Large intestine (tissue), 3 donors: Measurements from ENCODE around the gene ATG4A. TPM values are rescaled to one million over a fixed set of nuclear protein-coding genes. Genes with fewer than 3 reads are reported as not detected.

ENCODE experiments used
- DNase-seq, 2 donors: peaks; one replicate each; pipeline versions ENCODE4 v3.0.0 to v3.0.0-alpha.2; 2013
- H3K27ac ChIP-seq: one replicate; pipeline ENCODE4 v1.5.1; 2013; ENCODE audit warnings: low read length
- H3K27me3 ChIP-seq: 2 replicates; pipeline ENCODE4 v1.6.1; 2013; ENCODE audit warnings: low read length; ENCODE audit not compliant: control insufficient read depth, insufficient read depth
- H3K36me3 ChIP-seq: 2 replicates; pipeline ENCODE4 v1.6.1; 2013; ENCODE audit warnings: low read length; ENCODE audit not compliant: control insufficient read depth, insufficient read depth
- H3K4me1 ChIP-seq: one replicate; pipeline ENCODE4 v1.6.1; 2013; ENCODE audit warnings: low read length; ENCODE audit not compliant: control insufficient read depth, insufficient read depth
- H3K4me3 ChIP-seq: one replicate; pipeline ENCODE4 v1.5.1; 2013; ENCODE audit warnings: low read length
- H3K9me3 ChIP-seq: one replicate; pipeline ENCODE4 v1.6.1; 2013; ENCODE audit warnings: mild to moderate bottlenecking, low read depth, low read length, moderate library complexity; ENCODE audit not compliant: control insufficient read depth
- WGBS: methylation state at CpG from one replicate; pipeline ENCODE4 v1.1.5; 2013; ENCODE audit warnings: low lambda C conversion rate; ENCODE audit not compliant: insufficient coverage; 5-methylcytosine and 5-hydroxymethylcytosine counted together
- polyA plus RNA-seq: library from polyadenylated mRNA; unstranded; fragments of 120-200 nt; gene quantifications from one replicate; pipeline ENCODE4 v1.2.1, GENCODE V29; 2013

Gene ATG4A
- polyA plus RNA-seq, 1 donor, result 20.6 TPM

GRCh38 chrX:108138814-108139702 is 47.5 kb downstream of the ATG4A start:
- Histone ChIP-seq H3K27ac (no peak overlapping the region), H3K9me3 (no peaks in the 10 kb centered on the region), H3K4me1 (no peaks in the 10 kb centered on the region), H3K36me3 (peaks cover 20% of the 10 kb centered on the region), H3K27me3 (no peaks in the 10 kb centered on the region), H3K4me3 (no peak overlapping the region)
- no CpG with 5 or more reads among the region's 7 CpGs for WGBS
- DNase-seq, result no peak

- H3K9me3 ChIP-seq, result no peaks in the 10 kb centered on the region
Measured at GRCh38 chrX:108148524-108148923, 56.9 kb downstream of the ATG4A start.

DNA sequence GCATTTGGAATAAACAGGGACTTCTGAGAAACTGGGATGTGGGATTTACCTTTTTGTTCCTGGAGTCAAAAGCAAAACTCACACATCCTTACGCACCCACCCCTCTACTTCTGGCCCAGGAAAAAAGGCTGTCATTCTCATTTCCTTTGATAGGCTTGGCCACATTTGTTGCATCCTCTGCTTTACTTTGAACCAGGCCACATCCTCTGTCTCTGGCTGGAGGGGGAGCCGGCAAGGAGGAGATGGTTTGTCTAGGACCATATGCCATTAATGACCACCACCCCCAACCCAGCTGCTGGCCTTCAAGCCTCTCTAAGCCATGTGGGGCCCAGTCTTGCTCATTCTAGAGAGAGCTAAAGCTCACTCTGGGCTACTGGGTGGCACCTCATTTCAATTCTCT is 64.5 kb downstream of the ATG4A start:
- no peaks in the 10 kb centered on the region for H3K9me3 ChIP-seq
- no peaks in the 10 kb centered on the region for H3K4me1 ChIP-seq
- H3K4me3 ChIP-seq, result no peak overlapping the region
- H3K27me3 ChIP-seq, result no peaks in the 10 kb centered on the region
- H3K36me3 ChIP-seq, result no peaks in the 10 kb centered on the region
- no peak overlapping the region for H3K27ac ChIP-seq
- no peak for DNase-seq
- no CpG with 5 or more reads among the region's 2 CpGs for WGBS

More at GRCh38 chrX:108148524-108148923, 56.9 kb downstream of the ATG4A start:
- H3K36me3 ChIP-seq, result peaks cover 5% of the 10 kb centered on the region
- no peaks in the 10 kb centered on the region for H3K27me3 ChIP-seq
- H3K4me1 ChIP-seq, result no peaks in the 10 kb centered on the region
- no peak for DNase-seq
- H3K27ac ChIP-seq, result no peak overlapping the region
- no peak overlapping the region for H3K4me3 ChIP-seq

- WGBS, result no CpG with 5 or more reads among the region's 8 CpGs
- H3K4me1 ChIP-seq, result no peaks in the 10 kb centered on the region
- H3K9me3 ChIP-seq, result no peaks in the 10 kb centered on the region
- no peak overlapping the region for H3K4me3 ChIP-seq
- H3K36me3 ChIP-seq, result no peaks in the 10 kb centered on the region
- H3K27me3 ChIP-seq, result no peaks in the 10 kb centered on the region
- no peak for DNase-seq
- H3K27ac ChIP-seq, result no peak overlapping the region
Measured at GRCh38 chrX:108156934-108157466, 65.4 kb downstream of the ATG4A start.

GRCh38 chrX:108157628-108158027 is 66.0 kb downstream of the ATG4A start:
- DNase-seq, result no peak
- Histone ChIP-seq H3K9me3 (no peaks in the 10 kb centered on the region), H3K27ac (no peak overlapping the region), H3K27me3 (no peaks in the 10 kb centered on the region), H3K4me1 (no peaks in the 10 kb centered on the region), H3K4me3 (no peak overlapping the region), H3K36me3 (no peaks in the 10 kb centered on the region)
- WGBS, result no CpG with 5 or more reads among the region's 3 CpGs

GRCh38 chrX:108159028-108159670 is 67.6 kb downstream of the ATG4A start:
- H3K36me3 ChIP-seq, result no peaks in the 10 kb centered on the region
- no peak for DNase-seq
- H3K27me3 ChIP-seq, result no peaks in the 10 kb centered on the region
- no peak overlapping the region for H3K27ac ChIP-seq
- no peaks in the 10 kb centered on the region for H3K4me1 ChIP-seq
- H3K9me3 ChIP-seq, result no peaks in the 10 kb centered on the region
- no CpG with 5 or more reads among the region's 11 CpGs for WGBS
- H3K4me3 ChIP-seq, result no peak overlapping the region

DNA sequence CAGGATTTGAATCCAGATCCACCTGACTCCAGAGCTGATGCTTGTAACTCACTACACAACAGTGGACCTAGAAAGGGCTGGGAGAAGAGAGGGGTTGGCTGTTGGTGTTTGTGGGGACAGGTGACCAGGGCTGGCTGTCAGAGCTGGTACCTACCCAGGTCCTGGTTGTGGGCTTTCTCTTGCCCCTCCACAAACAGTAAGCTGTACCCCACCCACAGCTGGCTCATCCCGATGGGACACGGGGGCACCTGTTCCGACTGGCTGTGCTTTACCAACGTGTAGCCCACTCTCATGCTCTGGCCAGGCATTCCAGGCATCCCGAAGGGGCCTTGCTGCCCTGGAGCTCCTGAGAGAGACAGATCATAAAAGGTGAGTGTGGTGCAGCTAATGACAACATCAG is 68.7 kb downstream of the ATG4A start:
- Histone ChIP-seq H3K4me3 (no peak overlapping the region), H3K27ac (no peak overlapping the region), H3K27me3 (no peaks in the 10 kb centered on the region), H3K4me1 (no peaks in the 10 kb centered on the region), H3K36me3 (no peaks in the 10 kb centered on the region), H3K9me3 (no peaks in the 10 kb centered on the region)
- no CpG with 5 or more reads among the region's 5 CpGs for WGBS
- no peak for DNase-seq

- H3K4me3 ChIP-seq, result no peak overlapping the region
- 92% methylated on average over 2 of the region's 4 CpGs for WGBS
- no peak for DNase-seq
Measured at GRCh38 chrX:108162265-108162664, 70.7 kb downstream of the ATG4A start.

DNA sequence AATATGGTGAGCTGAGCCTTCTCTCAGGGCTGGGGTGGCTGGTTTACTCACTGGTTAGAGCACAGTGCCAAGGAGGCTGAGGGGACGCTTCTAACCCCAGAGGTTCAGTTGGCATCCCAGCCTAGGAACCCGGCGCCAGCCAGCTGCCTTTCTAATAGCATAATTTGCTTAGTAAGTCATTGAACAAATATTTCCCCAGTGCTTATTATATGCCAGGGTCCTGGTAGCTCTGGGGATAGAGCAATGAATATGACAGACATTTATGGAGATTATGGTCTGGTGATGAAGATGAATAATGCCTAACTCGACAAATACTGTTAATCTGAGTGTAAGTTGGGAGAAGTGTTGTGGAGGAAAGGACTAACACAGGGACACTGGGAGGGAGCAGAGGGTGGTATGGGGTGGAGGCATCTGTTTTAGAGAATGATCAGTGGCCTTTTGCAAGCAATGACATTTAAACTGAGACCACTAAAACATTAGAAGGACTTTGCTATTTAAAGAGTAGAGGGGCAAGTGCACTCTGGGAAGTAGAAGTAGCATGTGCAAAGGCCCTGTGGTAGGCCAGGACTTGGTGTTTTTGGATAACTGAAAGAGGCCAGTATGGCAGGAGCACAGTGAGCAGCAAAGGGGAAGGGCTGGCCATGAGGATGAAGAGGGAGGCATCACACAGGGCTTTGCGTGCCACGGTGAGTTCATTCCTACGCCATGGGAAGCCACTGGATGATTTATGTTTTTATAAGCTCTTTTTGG is 71.9 kb downstream of the ATG4A start:
- Histone ChIP-seq H3K27ac (no peak overlapping the region), H3K9me3 (no peaks in the 10 kb centered on the region), H3K4me1 (no peaks in the 10 kb centered on the region), H3K27me3 (no peaks in the 10 kb centered on the region), H3K36me3 (no peaks in the 10 kb centered on the region), H3K4me3 (no peak overlapping the region)
- WGBS, result 60% methylated on average over 1 of the region's 7 CpGs
- DNase-seq, result no peak

More at GRCh38 chrX:108162265-108162664, 70.7 kb downstream of the ATG4A start:
- no peaks in the 10 kb centered on the region for H3K27me3 ChIP-seq
- H3K27ac ChIP-seq, result no peak overlapping the region
- H3K9me3 ChIP-seq, result no peaks in the 10 kb centered on the region
- H3K36me3 ChIP-seq, result no peaks in the 10 kb centered on the region
- H3K4me1 ChIP-seq, result no peaks in the 10 kb centered on the region

DNA sequence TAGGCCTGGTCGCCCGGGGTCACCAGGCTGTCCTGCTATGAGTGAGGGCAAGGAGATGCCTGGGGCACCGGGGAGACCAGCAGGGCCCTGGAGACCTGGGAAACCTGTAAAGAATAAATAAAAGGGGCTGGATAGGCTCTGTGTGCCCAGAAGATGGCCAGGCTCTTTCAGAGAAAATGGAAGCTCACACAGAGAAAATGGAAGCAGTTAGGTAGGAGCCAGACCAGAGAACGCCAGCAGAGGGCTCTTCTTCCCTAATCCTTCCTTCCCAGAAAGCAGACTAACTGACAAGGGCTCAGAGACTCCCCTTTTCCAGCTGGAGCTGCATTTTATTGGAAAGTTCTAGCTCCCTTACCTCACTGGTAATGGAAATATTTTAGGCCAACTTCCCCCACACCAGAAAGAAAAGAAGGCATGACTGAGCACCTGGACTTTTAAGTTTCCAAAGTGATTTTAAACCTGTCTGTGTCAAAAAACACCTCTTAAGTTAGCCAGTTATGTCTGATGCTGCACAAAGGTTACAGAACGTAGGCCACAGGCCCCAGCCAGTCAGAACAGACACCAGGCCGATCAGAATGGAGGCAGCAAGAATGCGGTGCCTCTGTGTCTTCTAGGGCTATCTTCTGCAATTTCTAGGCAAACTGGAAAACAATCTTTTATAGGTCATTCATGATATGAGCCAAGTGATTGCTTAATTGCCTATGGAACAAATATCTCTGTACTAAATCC is 74.0 kb downstream of the ATG4A start:
- Histone ChIP-seq H3K9me3 (no peaks in the 10 kb centered on the region), H3K4me3 (no peak overlapping the region), H3K27ac (no peak overlapping the region), H3K4me1 (no peaks in the 10 kb centered on the region), H3K27me3 (no peaks in the 10 kb centered on the region), H3K36me3 (no peaks in the 10 kb centered on the region)
- no CpG with 5 or more reads among the region's 7 CpGs for WGBS
- peak; percentile 12 to 22 for DNase-seq
